ENCODE data around the gene AUTS2. TPM values are rescaled to one million over a fixed set of nuclear protein-coding genes. Genes with fewer than 3 reads are reported as not detected.

Gene AUTS2
- total and polyA plus RNA-seq, 2 experiments from 2014 or later, result 32.0 to 91.0 TPM

GRCh38 chr7:69860941-69861622 is 262.8 kb downstream of the AUTS2 start:
- TF ChIP-seq ZNF114 (CRISPR knock-in tag; IDR thresholded peaks at IDR 0.05) (no peak), JUNB (IDR thresholded peaks at IDR 0.05; ENCODE audit: unreplicated experiment) (no peak), EZH2phosphoT487 (IDR thresholded peaks at IDR 0.05; ENCODE audit: unreplicated experiment) (no peak), CTCF (conservative IDR thresholded peaks at IDR 0.05; ENCODE audit: low read depth in 2 of 2) (no peak), REST (IDR thresholded peaks at IDR 0.05; ENCODE audit: unreplicated experiment) (no peak), POLR2AphosphoS5 (IDR thresholded peaks at IDR 0.05; ENCODE audit: low read depth) (no peak), CREB1 (CRISPR knock-in tag; IDR thresholded peaks at IDR 0.05; ENCODE audit: low read depth) (no peak), EZH2 (IDR thresholded peaks at IDR 0.05; ENCODE audit: low read depth, unreplicated experiment) (no peak), STAT1 (IDR thresholded peaks at IDR 0.05; ENCODE audit: unreplicated experiment) (no peak)
- no peak overlapping the region for H3K4me3 ChIP-seq
- H3K4me3 Mint-ChIP-seq, result no peak overlapping the region
- no peaks in the 10 kb centered on the region for H3K9me2 ChIP-seq (ENCODE audit: insufficient read depth)
- H3K27me3 Mint-ChIP-seq (ENCODE audit: insufficient read depth, low read depth, poor library complexity), result no peaks in the 10 kb centered on the region
- DNase-seq (ENCODE audit: low spot score), result no peak
- no peak overlapping the region for H3K4me2 ChIP-seq
- H3K4me1 ChIP-seq (ENCODE audit: insufficient read depth), result peaks cover 35% of the 10 kb centered on the region
- H3K27ac Mint-ChIP-seq, result no peak overlapping the region
- H3K27me3 ChIP-seq (ENCODE audit: insufficient read depth), result no peaks in the 10 kb centered on the region
- no peaks in the 10 kb centered on the region for H3K9me3 Mint-ChIP-seq
- no peak for ATAC-seq
- H3F3A ChIP-seq (replicated peaks; ENCODE audit: low read depth), result no peaks in the 10 kb centered on the region
- H3K27ac ChIP-seq (ENCODE audit: low read depth), result no peak overlapping the region
- H4K20me1 ChIP-seq (replicated peaks; ENCODE audit: insufficient read depth), result no peaks in the 10 kb centered on the region
- H3K36me3 Mint-ChIP-seq (ENCODE audit: low read depth), result no peaks in the 10 kb centered on the region
- no peaks in the 10 kb centered on the region for H3K79me2 ChIP-seq (replicated peaks; ENCODE audit: insufficient read depth)
- H3K36me3 ChIP-seq (ENCODE audit: insufficient read depth), result no peaks in the 10 kb centered on the region
- no peak overlapping the region for H2AFZ ChIP-seq
- H3K4me1 Mint-ChIP-seq, result peaks cover 48% of the 10 kb centered on the region

- H3K79me2 ChIP-seq (replicated peaks; ENCODE audit: insufficient read depth), result no peaks in the 10 kb centered on the region
- H3K4me1 Mint-ChIP-seq, result peaks cover 42% of the 10 kb centered on the region
These were observed 264.3 kb downstream of the AUTS2 start for GRCh38 chr7:69862413-69863064.

More at GRCh38 chr7:69862413-69863064, 264.3 kb downstream of the AUTS2 start:
- no peak for DNase-seq (ENCODE audit: low spot score)
- no peak for TF ChIP-seq ZNF114 (CRISPR knock-in tag; IDR thresholded peaks at IDR 0.05)
- TF ChIP-seq CREB1 (CRISPR knock-in tag; IDR thresholded peaks at IDR 0.05; ENCODE audit: low read depth), result no peak
- TF ChIP-seq JUNB (IDR thresholded peaks at IDR 0.05; ENCODE audit: unreplicated experiment), result no peak
- no peak overlapping the region for H3K4me3 Mint-ChIP-seq
- no peaks in the 10 kb centered on the region for H3K27me3 Mint-ChIP-seq (ENCODE audit: insufficient read depth, low read depth, poor library complexity)
- no peak overlapping the region for H3K27ac Mint-ChIP-seq
- H4K20me1 ChIP-seq (replicated peaks; ENCODE audit: insufficient read depth), result no peaks in the 10 kb centered on the region
- ATAC-seq, result no peak
- no peak overlapping the region for H3K4me3 ChIP-seq
- no peaks in the 10 kb centered on the region for H3K36me3 ChIP-seq (ENCODE audit: insufficient read depth)
- H3K9me2 ChIP-seq (ENCODE audit: insufficient read depth), result no peaks in the 10 kb centered on the region
- H3K27me3 ChIP-seq (ENCODE audit: insufficient read depth), result no peaks in the 10 kb centered on the region
- H3F3A ChIP-seq (replicated peaks; ENCODE audit: low read depth), result no peaks in the 10 kb centered on the region
- no peak overlapping the region for H2AFZ ChIP-seq
- H3K27ac ChIP-seq (ENCODE audit: low read depth), result no peak overlapping the region
- H3K4me2 ChIP-seq, result no peak overlapping the region
- peaks cover 35% of the 10 kb centered on the region for H3K4me1 ChIP-seq (ENCODE audit: insufficient read depth)
- H3K9me3 Mint-ChIP-seq, result no peaks in the 10 kb centered on the region
- H3K36me3 Mint-ChIP-seq (ENCODE audit: low read depth), result no peaks in the 10 kb centered on the region

Data from GM23338 (cell line).